ENCODE measurements around the gene ZNF205. TPM values are rescaled to one million over a fixed set of nuclear protein-coding genes. Genes with fewer than 3 reads are reported as not detected.

The ZNF205 gene
- polyA plus RNA-seq, 3 donors, result 1.0 to 6.7 (median 1.3) TPM

DNA sequence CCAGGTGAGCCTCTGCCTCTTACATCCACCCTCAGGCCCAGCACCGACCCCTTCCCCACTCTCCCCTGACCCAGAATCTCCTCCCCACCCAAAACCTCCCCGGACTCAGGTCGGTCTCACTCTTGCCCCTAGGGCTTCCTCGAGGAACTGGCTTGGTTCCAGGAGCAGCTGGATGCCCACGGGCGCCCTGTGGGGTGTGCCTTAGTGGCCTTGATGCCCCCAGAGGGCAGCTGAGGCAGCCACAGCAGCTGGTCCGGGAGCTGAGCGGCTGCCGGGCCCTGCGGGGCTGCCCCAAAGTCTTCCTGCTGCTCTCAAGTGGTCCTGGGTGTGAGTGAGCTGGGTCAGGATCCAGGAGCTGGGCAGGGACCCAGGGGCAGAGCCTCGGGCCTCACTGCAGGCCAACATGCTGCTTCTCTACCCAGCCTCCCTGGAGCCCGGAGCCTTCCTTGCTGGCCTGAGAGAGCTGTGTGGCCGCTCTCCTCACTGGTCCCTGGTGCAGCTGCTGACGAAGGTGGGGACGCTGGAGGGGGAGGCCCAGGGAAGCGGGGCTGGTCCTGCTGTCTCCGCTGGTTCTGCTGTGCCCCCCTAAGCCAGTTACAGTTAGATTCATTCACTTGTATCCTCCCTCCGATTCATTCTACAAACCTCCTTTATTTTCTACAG lies 32.1 kb downstream of the ZNF205 start:
- H3K4me3 ChIP-seq (replicated peaks in 1 of 3; ENCODE audit: low read depth in 2 of 3, low read length in 3 of 3), result no peak overlapping the region
- no peak overlapping the region for H3K27ac ChIP-seq (ENCODE audit: low read depth in 1 of 2, low read length in 2 of 2)
- H3K9ac ChIP-seq (ENCODE audit: insufficient read depth, low read length, poor library complexity, severe bottlenecking), result no peak overlapping the region
- H3K4me1 Mint-ChIP-seq, result peaks cover 6% of the 10 kb centered on the region
- TF ChIP-seq, protein P1, sequence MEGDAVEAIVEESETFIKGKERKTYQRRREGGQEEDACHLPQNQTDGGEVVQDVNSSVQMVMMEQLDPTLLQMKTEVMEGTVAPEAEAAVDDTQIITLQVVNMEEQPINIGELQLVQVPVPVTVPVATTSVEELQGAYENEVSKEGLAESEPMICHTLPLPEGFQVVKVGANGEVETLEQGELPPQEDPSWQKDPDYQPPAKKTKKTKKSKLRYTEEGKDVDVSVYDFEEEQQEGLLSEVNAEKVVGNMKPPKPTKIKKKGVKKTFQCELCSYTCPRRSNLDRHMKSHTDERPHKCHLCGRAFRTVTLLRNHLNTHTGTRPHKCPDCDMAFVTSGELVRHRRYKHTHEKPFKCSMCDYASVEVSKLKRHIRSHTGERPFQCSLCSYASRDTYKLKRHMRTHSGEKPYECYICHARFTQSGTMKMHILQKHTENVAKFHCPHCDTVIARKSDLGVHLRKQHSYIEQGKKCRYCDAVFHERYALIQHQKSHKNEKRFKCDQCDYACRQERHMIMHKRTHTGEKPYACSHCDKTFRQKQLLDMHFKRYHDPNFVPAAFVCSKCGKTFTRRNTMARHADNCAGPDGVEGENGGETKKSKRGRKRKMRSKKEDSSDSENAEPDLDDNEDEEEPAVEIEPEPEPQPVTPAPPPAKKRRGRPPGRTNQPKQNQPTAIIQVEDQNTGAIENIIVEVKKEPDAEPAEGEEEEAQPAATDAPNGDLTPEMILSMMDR (IDR thresholded peaks at IDR 0.05), result no peak
- H3K4me3 Mint-ChIP-seq, result no peak overlapping the region
- H3K27me3 ChIP-seq (ENCODE audit: control insufficient read depth in 2 of 2, insufficient read depth in 2 of 2, low read length in 2 of 2), result no peaks in the 10 kb centered on the region
- H3K9me3 Mint-ChIP-seq, result no peaks in the 10 kb centered on the region
- H4K20me1 ChIP-seq (ENCODE audit: insufficient read depth, low read length), result no peaks in the 10 kb centered on the region
- H3K36me3 ChIP-seq (replicated peaks in 1 of 2; ENCODE audit: control insufficient read depth in 1 of 2, insufficient read depth in 2 of 2, low read length in 2 of 2), result peaks cover 21 to 38% of the 10 kb centered on the region in 2 donors
- H3K4me2 ChIP-seq (replicated peaks; ENCODE audit: extremely low read depth, low read length, poor library complexity, severe bottlenecking), result no peak overlapping the region
- no peak overlapping the region for H3K27ac Mint-ChIP-seq
- H3K27me3 Mint-ChIP-seq (ENCODE audit: low read depth in 3 of 3), result peaks cover 4 to 16% (median 11%) of the 10 kb centered on the region in 3 donors
- peaks cover 29 to 38% of the 10 kb centered on the region in 2 donors for H3K36me3 Mint-ChIP-seq
- intact Hi-C loops (cut with micrococcal nuclease), result no loop called here
- no peaks in the 10 kb centered on the region for H3K9me3 ChIP-seq (replicated peaks in 1 of 2; ENCODE audit: control insufficient read depth in 1 of 2, insufficient read depth in 1 of 2, low read length in 2 of 2)
- H3K79me2 ChIP-seq (ENCODE audit: insufficient read depth, low read length), result no peaks in the 10 kb centered on the region
- H3K4me1 ChIP-seq (ENCODE audit: control insufficient read depth in 1 of 2, insufficient read depth in 2 of 2, low read length in 2 of 2), result peaks cover 5% of the 10 kb centered on the region in 2 donors
- no peak for DNase-seq
- no peak overlapping the region for H2AFZ ChIP-seq (ENCODE audit: insufficient read depth, low read depth, low read length, poor library complexity, severe bottlenecking)
- 78% methylated on average over 18 of the region's 18 CpGs for WGBS (ENCODE audit: insufficient coverage)

DNA sequence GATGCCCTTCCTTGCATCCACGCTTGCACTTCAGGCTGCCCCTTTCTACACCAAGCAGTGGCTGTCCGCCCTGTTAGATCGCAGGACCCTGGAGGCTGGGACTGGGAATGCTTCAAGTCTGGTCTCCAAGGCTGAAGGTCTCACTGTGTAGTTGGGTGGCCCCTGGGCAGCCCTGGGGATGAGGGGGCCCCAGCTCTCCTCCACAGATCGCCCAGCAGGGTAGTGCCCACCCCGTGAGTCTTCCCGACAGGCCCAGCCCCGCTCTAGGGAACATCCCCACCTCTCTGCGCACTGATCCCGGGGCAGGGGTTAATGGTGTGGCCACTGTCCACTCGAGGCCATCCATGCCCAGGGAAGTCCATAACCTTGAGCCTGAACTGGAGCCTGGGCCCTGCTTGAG lies 32.8 kb downstream of the ZNF205 start:
- peaks cover 4 to 16% (median 11%) of the 10 kb centered on the region in 3 donors for H3K27me3 Mint-ChIP-seq (ENCODE audit: low read depth in 3 of 3)
- no peak overlapping the region for H3K4me3 Mint-ChIP-seq
- Histone ChIP-seq H3K9me3 (replicated peaks in 1 of 2; ENCODE audit: control insufficient read depth in 1 of 2, insufficient read depth in 1 of 2, low read length in 2 of 2) (no peaks in the 10 kb centered on the region), H2AFZ (ENCODE audit: insufficient read depth, low read depth, low read length, poor library complexity, severe bottlenecking) (no peak overlapping the region), H3K9ac (ENCODE audit: insufficient read depth, low read length, poor library complexity, severe bottlenecking) (no peak overlapping the region), H3K27me3 (ENCODE audit: control insufficient read depth in 2 of 2, insufficient read depth in 2 of 2, low read length in 2 of 2) (no peaks in the 10 kb centered on the region), H3K4me2 (replicated peaks; ENCODE audit: extremely low read depth, low read length, poor library complexity, severe bottlenecking) (no peak overlapping the region), H3K79me2 (ENCODE audit: insufficient read depth, low read length) (no peaks in the 10 kb centered on the region), H3K27ac (ENCODE audit: low read depth in 1 of 2, low read length in 2 of 2) (no peak overlapping the region), H4K20me1 (ENCODE audit: insufficient read depth, low read length) (no peaks in the 10 kb centered on the region), H3K4me3 (replicated peaks in 1 of 3; ENCODE audit: low read depth in 2 of 3, low read length in 3 of 3) (no peak overlapping the region), H3K4me1 (ENCODE audit: control insufficient read depth in 1 of 2, insufficient read depth in 2 of 2, low read length in 2 of 2) (peaks cover 12% of the 10 kb centered on the region in 2 donors), H3K36me3 (replicated peaks in 1 of 2; ENCODE audit: control insufficient read depth in 1 of 2, insufficient read depth in 2 of 2, low read length in 2 of 2) (peaks cover 19 to 31% of the 10 kb centered on the region in 2 donors)
- intact Hi-C loops (cut with micrococcal nuclease), result no loop called here
- peak overlapping the region in 2 of 7 donors; percentile 7 to 38 for H3K27ac Mint-ChIP-seq
- no peak for DNase-seq
- peaks cover 12% of the 10 kb centered on the region for H3K4me1 Mint-ChIP-seq
- TF ChIP-seq, protein P1 (IDR thresholded peaks at IDR 0.05), result no peak
- 92% methylated on average over 10 of the region's 10 CpGs for WGBS (ENCODE audit: insufficient coverage)
- no peaks in the 10 kb centered on the region for H3K9me3 Mint-ChIP-seq
- H3K36me3 Mint-ChIP-seq, result peaks cover 23 to 31% of the 10 kb centered on the region in 2 donors
